ENCODE measurements around the gene PDE3A.

Gene PDE3A

DNA sequence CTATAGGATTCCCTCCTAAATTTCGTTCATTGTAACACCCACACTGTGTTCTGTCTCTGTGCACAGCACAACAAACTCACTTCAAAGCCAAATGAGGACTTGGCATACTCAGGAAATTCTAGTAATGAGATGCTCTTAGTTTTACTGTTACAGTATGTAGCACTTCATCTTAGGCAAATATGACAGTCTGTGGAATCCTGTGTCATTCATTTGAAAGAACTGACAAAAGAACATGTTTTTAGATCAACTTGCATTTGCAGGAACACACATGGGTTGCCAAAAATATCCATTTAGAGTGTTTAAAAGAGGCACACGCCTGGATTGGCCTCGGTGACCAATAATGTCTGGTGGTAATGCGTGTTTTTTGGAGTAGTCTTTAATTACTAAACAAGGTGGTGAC lies 56.5 kb downstream of the PDE3A start:
- no peak for DNase-seq (ENCODE audit: low spot score)

DNA sequence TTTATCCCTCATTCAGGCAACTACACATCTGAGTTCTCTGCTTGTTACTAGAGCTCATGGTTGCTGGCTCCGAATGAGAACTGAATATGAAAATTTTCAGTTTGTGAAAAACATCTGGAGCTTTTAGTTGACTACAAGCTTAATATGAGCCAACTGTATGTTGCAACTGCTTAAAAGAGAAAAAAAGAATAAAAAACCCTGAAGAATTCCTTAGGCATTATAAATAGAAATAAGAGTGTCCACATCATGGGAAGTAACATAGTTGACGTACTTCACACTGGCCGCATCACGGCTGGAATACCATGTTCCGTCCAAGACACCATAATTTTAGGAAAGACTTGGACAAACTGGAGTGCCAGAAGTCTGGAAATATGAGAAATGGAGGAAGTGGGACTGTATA lies 57.9 kb downstream of the PDE3A start:
- DNase-seq (ENCODE audit: low spot score), result no peak

DNA sequence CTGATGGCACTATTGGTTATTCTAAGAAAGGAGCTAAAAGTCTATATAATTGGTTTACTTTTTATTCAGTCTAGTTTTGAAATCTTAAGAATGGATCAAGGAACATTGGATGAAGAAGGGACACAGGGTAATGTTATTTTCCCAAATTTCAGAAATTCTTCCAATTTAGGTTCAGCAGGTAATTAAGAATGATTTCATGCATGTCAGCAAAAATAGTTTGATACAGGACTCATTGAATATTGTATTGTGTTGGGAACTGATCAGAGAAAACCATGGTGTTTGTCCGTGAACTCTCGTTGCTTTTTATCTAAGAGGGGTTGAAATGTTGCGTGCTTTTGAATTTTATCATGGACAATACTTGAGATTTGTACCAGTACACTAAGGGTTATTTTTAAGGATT lies 58.6 kb downstream of the PDE3A start:
- no peak for DNase-seq (ENCODE audit: low spot score)

DNA sequence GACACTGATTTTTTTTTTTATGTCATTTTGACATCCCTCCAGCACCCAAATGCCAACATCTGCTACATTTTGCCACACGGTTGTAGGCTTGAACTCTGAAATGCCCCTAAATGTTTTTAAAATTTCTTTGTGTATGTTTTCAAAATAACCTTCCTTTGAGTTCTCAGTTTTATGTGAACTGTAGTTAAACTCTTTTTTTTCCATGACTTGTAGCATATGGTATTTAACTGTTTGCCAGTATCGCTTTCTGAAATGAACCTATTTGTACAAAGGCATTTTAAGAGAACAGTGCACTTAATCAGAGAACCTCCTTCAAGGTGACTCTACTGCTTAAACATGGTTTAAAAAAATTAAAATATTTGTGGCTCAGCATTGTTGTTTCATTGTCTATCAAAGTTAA lies 61.5 kb downstream of the PDE3A start:
- no peak for DNase-seq (ENCODE audit: low spot score)

DNA sequence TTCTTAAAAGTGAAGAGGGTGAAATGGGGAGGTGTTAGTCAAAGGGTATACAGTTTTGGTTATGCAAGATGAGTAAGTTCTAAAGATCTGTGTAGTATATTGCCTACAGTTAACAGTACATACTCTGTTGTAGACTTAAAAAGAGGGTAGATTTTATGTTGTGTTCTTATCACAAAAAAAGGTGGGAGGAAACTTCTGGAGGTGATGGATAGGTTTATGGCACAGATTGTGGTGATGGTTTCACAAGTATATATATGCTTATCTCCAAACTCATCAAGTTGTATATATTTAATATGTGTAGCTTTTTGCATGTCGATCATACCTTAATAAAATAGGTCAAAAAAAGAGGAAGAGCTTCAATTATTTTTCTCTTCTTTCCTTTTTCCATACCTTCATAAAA lies 64.0 kb downstream of the PDE3A start:
- DNase-seq (ENCODE audit: low spot score), result no peak

DNA sequence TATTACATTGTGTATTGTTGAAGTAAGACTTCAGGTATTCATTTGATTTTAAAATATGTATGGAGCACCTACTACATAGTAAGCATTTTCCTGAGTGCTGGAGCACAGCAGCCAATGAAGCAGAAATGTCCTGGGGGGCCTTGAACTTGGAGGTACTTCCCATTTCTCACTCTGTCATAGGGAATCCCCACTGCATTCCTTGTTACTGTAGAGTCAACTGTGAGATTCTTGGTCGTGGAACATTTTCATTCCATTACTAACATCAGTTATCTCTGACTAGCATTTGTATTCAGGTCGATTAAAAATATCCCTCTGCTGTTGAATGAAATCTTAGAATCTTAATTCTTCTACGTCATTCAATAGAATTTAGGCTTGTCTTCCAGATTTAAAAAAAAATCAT lies 66.7 kb downstream of the PDE3A start:
- DNase-seq (ENCODE audit: low spot score), result no peak

DNA sequence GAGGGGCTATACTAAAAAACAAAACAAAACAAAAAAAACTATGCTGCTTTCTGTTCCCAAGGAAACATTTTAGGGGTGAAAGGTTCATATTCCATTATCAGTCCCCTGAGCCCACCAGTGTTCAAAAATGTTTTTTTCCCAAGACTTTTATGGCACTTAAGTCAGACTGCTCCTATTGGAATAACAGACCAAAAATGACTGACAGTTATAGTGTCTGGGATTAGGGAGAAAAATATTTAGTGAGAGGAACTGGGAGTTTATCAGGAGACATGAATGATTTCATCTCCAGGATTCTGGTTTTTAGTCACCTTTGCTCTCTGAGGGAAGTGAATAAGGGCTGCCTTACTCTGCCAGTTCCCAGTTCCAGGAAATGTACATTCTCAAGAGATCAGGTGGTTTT lies 68.0 kb downstream of the PDE3A start:
- DNase-seq (ENCODE audit: low spot score), result no peak

DNA sequence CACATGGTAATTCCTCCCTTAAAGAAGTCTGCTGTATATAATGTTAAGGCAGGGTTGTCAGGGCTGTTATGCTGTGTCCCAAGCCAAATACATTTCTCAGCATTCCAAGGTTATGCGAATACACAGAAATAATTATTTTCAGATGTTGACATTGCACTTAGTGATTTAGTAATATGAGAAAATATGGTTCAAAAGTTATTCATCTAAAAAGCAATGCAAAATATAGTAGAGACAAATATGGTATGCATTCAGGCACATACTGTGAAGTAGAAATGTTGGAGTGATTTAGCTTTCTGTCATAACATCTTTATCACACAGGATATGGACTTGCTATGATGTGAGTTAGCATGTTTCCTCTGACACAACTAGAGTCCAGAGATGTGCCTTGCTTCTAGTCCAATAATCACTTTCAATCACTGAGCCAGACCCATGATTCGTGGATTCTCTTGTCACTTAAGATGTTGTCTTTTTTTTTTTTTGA lies 70.0 kb downstream of the PDE3A start:
- DNase-seq (ENCODE audit: low spot score), result no peak

DNA sequence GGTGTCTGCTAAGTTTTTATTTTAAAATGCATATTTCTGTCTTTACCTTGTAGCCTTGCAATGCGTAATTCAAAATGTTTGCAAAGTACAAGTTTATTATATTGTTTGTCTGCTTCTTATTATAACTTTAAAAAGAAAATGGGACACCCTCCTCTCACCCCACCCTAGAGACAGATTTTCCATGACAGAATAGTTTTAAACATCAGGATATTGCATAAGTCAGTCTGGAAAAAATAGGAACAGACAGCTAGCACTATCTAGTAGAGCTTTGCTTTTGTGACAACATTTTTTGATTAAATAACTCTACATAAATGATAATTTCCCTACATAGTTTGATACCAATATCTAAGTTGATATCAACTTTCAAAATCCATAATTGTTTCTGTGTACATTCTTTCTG lies 71.3 kb downstream of the PDE3A start:
- DNase-seq (ENCODE audit: low spot score), result no peak

DNA sequence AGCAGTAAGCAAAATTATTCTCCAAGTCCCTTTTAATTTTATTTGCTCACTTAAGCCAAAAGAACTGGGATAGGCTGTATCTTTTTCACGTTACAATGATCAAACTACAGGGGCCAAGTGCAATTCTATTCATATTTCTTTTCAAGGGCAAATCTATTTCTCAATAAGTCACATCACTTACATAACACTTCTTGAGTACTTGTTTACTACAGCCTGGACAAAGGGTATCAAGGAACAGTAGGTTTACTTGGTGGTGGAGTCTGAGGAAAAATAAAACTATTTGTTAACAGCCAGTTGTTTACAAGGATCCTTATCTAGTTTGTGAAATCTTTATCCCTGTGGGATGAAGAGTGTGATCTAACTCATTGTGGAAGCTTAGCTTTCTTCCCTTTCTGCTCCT lies 72.1 kb downstream of the PDE3A start:
- DNase-seq (ENCODE audit: low spot score), result no peak

DNA sequence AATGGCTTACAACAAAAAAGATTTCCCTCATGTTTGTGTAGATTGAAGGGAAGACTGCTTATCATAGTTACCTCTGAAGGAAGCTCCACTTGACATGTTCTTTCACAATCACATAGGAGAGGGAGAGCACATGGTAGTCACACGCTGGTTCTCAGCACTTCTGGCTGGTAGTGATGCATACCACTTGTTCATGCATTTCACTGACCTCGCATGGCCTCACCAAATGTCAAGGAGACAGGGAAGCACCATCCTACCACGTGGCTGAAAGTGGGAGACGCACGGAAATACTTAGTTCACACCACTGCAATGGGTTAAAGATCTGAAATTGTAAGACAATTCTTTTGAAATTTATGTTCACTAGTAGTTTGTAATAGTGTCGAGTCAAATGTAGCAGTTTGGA lies 74.0 kb downstream of the PDE3A start:
- DNase-seq (ENCODE audit: low spot score), result no peak

DNA sequence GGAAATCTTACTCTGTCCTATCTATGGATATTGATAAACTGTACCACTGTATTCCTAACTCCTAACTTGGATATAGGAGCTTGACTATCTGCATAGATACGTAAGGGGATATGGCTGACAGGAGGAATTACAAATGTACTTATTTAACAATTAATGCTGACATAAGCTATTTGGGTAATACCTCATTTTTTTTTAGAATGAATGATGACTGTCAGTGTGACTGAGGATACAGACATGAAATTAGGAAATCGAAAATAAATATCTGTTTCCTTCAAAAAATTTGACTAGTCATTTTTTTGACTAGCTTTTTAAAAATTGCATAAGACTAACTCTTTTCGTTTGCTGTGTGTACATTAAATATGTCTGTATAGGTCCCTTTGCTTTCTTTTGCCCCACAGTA lies 74.9 kb downstream of the PDE3A start:
- DNase-seq (ENCODE audit: low spot score), result no peak

DNA sequence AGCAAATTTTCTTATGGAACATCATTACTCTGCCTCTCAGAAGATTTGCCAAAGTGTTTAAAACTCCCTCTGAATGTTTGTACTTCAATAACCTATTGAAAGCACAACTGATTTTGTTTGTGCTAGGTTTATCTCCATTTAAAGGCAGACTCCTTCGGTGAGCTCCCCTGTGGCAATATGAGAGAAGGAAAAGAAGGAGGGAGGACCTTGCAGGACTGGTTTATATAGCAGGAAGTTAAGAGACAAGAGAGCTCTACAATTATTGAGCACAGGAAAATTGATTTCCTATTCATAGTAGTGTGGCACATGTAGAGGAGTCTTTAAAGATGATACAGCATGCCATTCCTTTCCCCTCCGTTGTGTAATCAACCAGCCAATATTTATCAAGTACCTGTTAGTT lies 75.5 kb downstream of the PDE3A start:
- DNase-seq (ENCODE audit: low spot score), result no peak

DNA sequence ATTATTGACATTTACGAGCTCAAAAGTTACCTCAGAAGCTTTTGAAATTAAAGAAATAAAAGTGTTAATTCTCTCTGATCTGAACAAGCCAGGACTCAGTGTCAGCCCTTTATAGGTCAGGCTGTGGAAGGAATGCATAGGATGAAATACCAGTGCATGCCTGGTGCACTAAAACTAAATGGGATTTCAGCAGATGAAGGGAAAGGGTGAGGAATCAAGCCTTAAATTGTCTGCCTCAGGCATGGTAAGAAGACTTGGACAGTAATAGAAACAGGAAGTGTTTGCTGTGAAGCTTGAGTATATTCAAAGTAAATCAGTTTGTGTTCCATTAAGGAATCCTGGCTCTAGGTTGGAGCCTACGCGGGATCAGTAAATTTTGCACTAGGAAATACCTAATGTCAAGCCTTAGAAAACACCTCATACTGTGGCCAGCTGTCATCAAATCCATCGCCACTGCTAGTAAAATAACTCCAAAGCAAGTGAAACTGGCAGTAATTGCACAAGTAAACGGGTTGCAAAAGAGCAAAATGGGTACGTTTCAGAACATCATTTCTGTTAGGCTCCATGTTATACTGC lies 76.3 kb downstream of the PDE3A start:
- no peak for DNase-seq (ENCODE audit: low spot score)

DNA sequence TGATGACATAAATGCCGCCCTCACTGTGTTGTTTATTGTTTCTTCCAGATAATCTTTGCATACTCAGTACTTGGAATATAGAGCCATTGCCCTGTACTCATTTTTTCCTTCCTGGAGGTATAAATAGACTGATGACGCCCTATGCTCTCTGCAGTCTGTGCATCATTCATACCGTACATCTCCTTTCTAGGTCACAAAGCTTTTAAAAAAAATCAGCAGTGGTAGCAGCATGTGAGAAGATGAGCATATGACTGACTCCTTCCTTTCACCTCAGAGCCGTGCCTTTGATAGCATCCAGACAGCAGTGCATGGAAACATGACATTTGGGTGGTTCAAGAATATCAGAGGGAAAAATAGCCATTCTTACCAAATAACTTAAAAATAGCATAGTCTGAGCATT lies 77.3 kb downstream of the PDE3A start:
- DNase-seq (ENCODE audit: low spot score), result no peak

DNA sequence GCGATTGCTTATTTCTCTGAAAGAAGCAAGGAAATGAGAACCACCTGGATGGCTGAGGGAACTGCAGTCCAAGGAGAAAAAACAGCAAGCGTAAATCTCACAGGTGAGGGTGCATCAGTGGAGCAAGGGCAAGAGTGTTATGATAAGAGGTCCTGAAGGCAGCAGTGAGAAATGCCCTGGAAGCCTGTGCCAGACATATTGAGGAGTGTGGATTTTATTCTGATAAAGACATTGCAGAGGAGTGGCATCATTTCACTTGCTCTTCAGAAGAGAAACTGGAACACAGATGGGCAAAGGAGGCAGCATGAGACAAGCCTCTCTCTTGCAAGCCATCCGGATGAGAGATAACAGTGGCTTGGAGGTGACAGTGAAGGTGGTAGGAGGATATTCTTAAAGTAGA lies 78.5 kb downstream of the PDE3A start:
- no peak for DNase-seq (ENCODE audit: low spot score)

DNA sequence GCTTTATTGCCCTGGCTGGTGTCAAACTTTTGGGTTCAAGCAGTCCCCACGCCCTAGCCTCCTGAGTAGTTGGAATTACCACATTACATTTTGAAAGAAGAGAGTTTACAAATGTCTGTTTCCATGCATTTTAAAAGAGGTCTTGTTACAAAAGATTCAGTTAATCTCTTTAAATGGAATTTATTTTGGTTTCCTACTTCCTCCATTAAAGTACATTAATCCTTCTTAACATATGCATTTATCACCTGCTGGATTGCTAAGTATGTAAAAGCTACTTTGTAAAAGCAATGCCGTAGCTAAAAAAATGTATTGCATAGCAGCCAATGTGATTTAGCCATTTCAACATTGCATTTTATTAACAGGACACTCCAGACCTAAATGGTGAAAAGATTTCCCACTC lies 80.4 kb downstream of the PDE3A start:
- DNase-seq (ENCODE audit: low spot score), result no peak

DNA sequence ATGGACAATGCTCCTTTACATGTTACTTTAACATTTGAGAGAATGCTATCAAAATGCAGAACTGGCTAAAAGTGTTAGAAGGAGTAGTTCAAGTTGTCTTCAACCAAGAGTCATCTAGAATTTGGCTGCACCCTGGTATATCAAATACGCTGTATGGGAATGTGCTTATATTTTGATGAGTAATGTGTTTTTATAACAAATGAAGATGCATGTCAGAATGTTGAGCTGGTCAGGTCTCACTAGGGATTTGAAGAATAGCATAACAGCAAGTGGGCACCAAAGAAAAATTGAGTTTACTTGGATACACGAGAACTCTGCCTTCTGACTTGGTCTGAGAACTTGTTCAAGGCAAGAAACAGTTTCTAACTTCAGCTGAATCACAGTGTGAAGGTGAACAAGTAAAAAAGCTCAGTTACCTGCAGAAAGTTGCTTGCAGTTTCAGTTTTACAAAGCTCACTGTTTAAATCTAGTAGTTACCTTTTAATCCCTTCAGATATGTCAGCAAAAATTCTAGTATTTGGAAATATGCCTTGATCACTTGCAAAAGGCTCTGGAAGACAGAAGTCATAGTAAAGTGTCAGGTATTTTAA lies 82.3 kb downstream of the PDE3A start:
- DNase-seq (ENCODE audit: low spot score), result no peak

DNA sequence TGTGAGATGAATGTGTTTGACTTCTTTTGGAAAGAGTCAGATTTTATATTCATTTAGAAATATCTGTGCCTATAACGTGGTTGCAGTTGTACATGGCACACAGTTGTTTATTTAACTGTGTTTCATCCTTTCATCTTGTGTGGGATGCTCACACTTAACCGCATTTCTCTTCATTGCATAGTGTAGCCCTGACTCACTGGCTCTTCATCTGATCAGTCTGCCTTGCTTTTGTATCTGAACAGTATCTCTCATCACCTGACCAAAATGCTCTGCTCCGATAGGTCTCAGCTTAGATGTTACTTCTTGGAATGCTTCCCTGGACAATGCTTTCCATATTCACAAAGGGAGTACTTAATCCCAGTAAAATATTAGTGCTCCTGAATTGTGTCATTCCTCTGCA lies 83.4 kb downstream of the PDE3A start:
- DNase-seq (ENCODE audit: low spot score), result no peak

DNA sequence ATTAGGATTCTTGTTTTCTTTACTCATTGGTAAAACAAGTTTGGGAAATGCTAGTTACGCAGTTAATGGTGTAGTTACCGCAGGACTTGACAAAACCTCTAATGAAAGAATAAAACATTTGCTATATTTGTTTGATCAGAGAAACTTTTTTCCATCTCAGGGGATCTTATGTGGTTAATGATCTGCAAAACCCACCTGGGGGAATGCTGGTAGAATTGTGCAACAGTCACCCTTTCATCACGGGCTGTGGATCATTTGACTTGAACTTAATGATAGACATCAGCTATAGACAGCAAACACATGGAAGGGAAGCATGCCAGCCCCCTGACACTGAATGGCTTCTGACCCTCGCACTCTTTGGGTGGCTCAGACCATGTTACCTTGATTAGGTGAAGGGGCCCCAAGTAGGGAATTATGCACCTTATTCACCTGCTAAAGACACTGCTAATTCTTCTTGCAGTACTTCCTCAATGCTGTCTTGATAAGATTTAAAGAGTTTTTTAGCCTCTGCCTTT lies 84.2 kb downstream of the PDE3A start:
- no peak for DNase-seq (ENCODE audit: low spot score)

DNA sequence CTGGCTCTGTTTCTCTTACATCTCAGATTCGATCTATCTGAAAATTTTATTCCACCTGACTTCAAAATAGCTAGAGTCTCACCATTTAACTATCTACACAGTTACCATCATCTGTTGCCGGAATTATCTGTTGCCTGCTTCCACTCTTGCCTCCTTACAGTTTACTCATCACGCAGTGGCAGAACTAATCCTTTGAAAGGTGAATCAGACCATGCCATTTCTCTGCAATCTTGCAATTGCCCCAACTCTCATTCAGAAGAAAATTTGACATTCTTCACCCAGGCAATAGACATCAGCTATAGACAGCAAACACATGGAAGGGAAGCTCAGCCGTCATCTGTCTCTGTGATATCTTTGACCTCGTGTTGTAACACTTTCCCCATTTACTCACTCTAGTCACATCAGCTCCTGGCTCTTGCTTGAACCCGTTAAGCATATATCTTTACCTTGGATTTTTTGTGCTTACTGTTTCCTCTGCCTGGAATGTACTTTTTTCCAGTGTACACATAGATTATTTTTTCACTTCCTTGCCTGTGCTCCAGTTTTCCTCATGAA lies 85.5 kb downstream of the PDE3A start:
- DNase-seq (ENCODE audit: low spot score), result no peak

DNA sequence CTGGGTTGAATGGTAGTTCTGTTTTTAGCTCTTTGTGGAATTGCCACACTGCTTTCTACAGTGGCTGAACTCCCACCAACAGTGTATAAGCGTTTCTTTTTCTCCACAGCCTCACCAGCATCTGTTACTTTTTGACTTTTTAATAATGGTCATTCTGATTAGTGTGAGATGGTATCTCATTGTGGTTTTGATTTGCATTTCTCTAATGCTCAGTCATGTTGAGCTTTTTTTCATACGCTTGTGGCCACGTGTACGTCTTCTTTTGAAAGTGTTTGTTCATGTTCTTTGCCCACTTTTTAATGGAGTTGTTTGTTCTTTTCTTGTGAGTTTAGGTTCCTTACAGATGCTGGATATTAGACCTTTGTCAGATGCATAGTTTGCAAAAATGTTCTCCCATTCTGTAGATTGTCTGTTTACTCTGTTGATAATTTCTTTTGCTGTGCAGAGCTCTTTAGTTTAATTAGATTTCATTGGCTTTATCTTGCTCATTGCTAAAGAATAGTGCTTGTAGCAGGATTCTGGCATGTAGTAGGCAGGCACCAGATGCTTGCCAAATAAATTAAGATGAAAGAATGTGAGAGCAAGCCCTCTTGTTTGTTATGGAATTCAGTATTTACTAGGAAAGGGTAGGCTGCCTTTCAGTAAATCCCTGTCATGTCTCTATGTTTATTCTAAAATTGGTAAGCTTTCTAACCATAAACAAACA lies 86.8 kb downstream of the PDE3A start:
- no peak for DNase-seq (ENCODE audit: low spot score)

DNA sequence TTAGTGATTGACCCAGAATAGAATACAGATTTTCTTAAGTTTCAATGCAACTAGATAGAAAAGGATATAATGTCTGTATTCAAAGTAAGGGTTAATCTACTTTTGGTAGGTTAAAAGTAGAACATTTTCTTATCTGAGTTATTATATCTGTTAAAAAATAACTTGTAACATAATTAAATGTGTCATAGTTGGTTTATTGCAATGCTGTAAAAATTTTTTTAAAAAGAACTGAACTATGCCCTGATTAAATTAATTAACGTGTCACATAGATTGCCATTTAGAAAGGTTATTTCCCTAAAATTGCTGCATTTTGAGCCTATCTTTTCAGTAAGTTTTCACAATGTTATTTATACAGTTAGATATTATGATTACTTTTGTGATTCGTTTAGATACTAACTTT lies 89.2 kb downstream of the PDE3A start:
- DNase-seq (ENCODE audit: low spot score), result no peak

Data from COLO829 (cell line).